ENCODE results near the gene MSH5. TPM values are rescaled to one million over a fixed set of nuclear protein-coding genes. Genes with fewer than 3 reads are reported as not detected.

Gene MSH5
- total RNA-seq, 1 donor from 2014 or later = 48.2 TPM

GRCh38 chr6:31734247-31734820 is 5.5 kb upstream of the MSH5 start:
- no peak for DNase-seq (ENCODE audit: low spot score in 2 of 2, unreplicated experiment in 2 of 2)
- TF ChIP-seq, protein P1, sequence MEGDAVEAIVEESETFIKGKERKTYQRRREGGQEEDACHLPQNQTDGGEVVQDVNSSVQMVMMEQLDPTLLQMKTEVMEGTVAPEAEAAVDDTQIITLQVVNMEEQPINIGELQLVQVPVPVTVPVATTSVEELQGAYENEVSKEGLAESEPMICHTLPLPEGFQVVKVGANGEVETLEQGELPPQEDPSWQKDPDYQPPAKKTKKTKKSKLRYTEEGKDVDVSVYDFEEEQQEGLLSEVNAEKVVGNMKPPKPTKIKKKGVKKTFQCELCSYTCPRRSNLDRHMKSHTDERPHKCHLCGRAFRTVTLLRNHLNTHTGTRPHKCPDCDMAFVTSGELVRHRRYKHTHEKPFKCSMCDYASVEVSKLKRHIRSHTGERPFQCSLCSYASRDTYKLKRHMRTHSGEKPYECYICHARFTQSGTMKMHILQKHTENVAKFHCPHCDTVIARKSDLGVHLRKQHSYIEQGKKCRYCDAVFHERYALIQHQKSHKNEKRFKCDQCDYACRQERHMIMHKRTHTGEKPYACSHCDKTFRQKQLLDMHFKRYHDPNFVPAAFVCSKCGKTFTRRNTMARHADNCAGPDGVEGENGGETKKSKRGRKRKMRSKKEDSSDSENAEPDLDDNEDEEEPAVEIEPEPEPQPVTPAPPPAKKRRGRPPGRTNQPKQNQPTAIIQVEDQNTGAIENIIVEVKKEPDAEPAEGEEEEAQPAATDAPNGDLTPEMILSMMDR (IDR thresholded peaks at IDR 0.05; ENCODE audit: unreplicated experiment) = no peak
- peaks cover 55% of the 10 kb centered on the region for H3K4me1 Mint-ChIP-seq
- peaks cover 19% of the 10 kb centered on the region for H3K36me3 Mint-ChIP-seq
- no peaks in the 10 kb centered on the region for H3K9me3 Mint-ChIP-seq
- peak overlapping the region; percentile 82 for H3K4me3 Mint-ChIP-seq
- no peak overlapping the region for H3K27ac Mint-ChIP-seq
- no peaks in the 10 kb centered on the region for H3K27me3 Mint-ChIP-seq (ENCODE audit: low read depth)

DNA sequence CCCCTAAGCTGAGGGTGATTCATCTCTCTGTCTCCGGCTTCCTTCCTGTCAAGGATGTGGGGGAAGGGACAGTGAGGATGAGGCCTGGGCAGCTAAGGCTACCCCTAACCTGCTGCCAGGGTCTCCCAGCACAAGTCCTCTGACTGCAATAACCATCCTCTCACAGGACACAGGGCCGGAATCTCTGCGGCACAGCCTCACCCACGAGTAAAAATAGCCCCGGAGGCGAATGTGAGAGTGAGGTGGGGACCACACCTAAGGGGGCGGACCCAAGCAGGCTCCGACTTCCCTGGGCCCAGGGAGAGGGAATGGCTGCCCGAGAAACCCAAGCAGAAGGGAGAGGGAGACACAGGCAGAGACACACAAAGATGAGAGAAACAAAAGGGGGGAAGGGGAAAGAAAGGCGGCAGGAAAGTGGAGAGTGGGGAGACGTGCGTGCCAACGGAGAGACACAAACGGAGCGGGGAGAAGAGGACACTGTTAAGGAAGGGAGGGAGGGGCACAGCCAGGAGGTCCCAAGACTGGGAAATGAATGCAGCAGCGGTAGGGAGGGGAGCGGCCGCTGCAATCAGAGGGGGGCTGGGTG is 4.9 kb upstream of the MSH5 start:
- H3K27me3 Mint-ChIP-seq (ENCODE audit: low read depth) = no peaks in the 10 kb centered on the region
- no peaks in the 10 kb centered on the region for H3K9me3 Mint-ChIP-seq
- H3K4me1 Mint-ChIP-seq = peaks cover 59% of the 10 kb centered on the region
- TF ChIP-seq, protein P1 (IDR thresholded peaks at IDR 0.05; ENCODE audit: unreplicated experiment) = no peak
- peaks cover 19% of the 10 kb centered on the region for H3K36me3 Mint-ChIP-seq
- peak overlapping the region; percentile 82 for H3K4me3 Mint-ChIP-seq
- DNase-seq (ENCODE audit: low spot score in 2 of 2, unreplicated experiment in 2 of 2) = peak in 1 of 2 experiments; percentile 59
- H3K27ac Mint-ChIP-seq = peak overlapping the region; percentile 99

GRCh38 chr6:31736021-31736767 is 3.6 kb upstream of the MSH5 start, which contains the start of gene CLIC1:
Gene CLIC1, minus strand, starts transcription at chr6:31736530. Its CDS starts 230 bp downstream, at chr6:31736300.
- H3K4me1 Mint-ChIP-seq = peaks cover 63% of the 10 kb centered on the region

GRCh38 chr6:31736768-31737314 is 3.0 kb upstream of the MSH5 start:
- H3K9me3 Mint-ChIP-seq = no peaks in the 10 kb centered on the region
- H3K4me3 Mint-ChIP-seq = peak overlapping the region; percentile 82
- H3K36me3 Mint-ChIP-seq = peaks cover 15% of the 10 kb centered on the region
- H3K27me3 Mint-ChIP-seq (ENCODE audit: low read depth) = no peaks in the 10 kb centered on the region
- DNase-seq (ENCODE audit: low spot score in 2 of 2, unreplicated experiment in 2 of 2) = no peak
- peaks cover 63% of the 10 kb centered on the region for H3K4me1 Mint-ChIP-seq
- TF ChIP-seq, protein P1 (IDR thresholded peaks at IDR 0.05; ENCODE audit: unreplicated experiment) = no peak
- peak overlapping the region; percentile 99 for H3K27ac Mint-ChIP-seq

More at GRCh38 chr6:31736021-31736767, 3.6 kb upstream of the MSH5 start, which contains the start of gene CLIC1:
- Mint-ChIP-seq H3K27me3 (ENCODE audit: low read depth) (no peaks in the 10 kb centered on the region), H3K36me3 (peaks cover 16% of the 10 kb centered on the region), H3K27ac (peak within 1 kb of the TSS; percentile 99), H3K4me3 (peak within 1 kb of the TSS; percentile 82), H3K9me3 (no peaks in the 10 kb centered on the region)
- peak; percentile 63 to 78 for DNase-seq (ENCODE audit: low spot score in 2 of 2, unreplicated experiment in 2 of 2)
- TF ChIP-seq, protein P1 (IDR thresholded peaks at IDR 0.05; ENCODE audit: unreplicated experiment) = no peak

DNA sequence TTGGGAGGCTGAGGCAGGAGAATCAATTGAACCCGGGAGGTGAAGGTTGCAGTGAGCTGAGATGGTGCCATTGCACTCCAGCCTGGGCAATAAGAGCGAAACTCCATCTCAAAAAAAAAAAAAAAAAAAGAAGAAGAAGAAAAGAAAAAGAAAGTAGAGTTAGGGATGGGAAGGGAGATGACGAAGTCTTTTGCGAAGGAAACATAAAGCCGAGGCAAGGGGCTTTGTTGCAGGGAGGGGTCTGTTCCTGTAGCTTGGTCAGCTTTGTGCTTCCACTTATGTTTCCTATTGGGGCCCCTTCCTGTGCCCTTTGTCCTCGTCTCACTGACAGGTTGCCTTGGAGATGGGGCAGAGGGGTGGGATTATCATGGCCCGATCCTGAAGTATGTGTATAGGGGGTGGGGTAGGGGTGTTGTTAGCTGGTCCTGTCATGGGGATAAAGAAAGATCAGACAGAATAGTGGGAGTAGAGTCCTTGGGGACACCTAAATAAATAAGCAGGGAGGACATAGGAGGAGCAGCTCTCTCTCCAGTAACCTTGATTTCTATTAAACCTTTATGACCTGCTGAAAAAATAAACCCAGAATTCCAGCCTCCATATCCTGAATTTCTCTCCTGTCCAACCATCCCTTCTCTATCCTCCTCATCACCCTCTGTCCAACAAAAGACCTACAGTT is 2.4 kb upstream of the MSH5 start:
- TF ChIP-seq, protein P1 (IDR thresholded peaks at IDR 0.05; ENCODE audit: unreplicated experiment) = no peak
- H3K27ac Mint-ChIP-seq = peak overlapping the region; percentile 99
- DNase-seq (ENCODE audit: low spot score in 2 of 2, unreplicated experiment in 2 of 2) = no peak

More for the DNA sequence above, 2.4 kb upstream of the MSH5 start:
- H3K4me3 Mint-ChIP-seq = peak overlapping the region; percentile 82
- no peaks in the 10 kb centered on the region for H3K27me3 Mint-ChIP-seq (ENCODE audit: low read depth)
- peaks cover 63% of the 10 kb centered on the region for H3K4me1 Mint-ChIP-seq
- H3K36me3 Mint-ChIP-seq = peaks cover 10% of the 10 kb centered on the region
- H3K9me3 Mint-ChIP-seq = no peaks in the 10 kb centered on the region

Measured in mesothelial cell of epicardium (in vitro differentiated cells).